OCI-LY1 (cell line): ENCODE data around the gene PTPRG.

Source experiments
- EZH2 ChIP-seq: fragments of 200-600 bp; sonication (generic), shearing (Covaris generic); IDR thresholded peaks from 2 replicates; pipeline ENCODE4 v1.8.0; 2017; ENCODE audit warnings: borderline replicate concordance, mixed run types, mild to moderate bottlenecking, antibody characterized with exemption, low read length, moderate library complexity, mixed read lengths
- TF ChIP-seq, protein P1 (sequence below): fragments of 200-600 bp; sonication (generic), shearing (Covaris generic); IDR thresholded peaks from 2 replicates; pipeline ENCODE4 v1.5.1; 2017; ENCODE audit warnings: mild to moderate bottlenecking, antibody characterized with exemption, low read length, moderate library complexity, mixed read lengths

DNA sequence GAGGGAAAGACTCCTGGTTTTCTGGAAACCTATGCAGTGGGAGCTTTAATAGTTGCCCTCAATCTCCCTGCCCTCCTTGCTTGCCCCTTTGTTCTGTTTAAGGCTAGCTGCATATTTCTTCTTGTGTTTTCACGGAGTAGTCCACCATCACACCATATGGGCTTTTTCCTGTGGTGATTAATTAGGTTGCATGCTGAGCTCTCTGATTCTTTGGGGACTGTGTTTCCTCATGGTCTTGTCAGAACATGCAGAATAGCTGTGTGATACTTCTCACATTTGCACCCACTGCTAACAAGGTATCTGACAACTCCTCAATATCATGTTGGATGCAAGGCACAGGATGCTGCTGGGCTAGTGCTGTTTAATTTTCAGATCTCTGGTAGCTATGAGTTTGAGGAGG, 139.6 kb downstream of the PTPRG start:
- TF ChIP-seq, protein P1, sequence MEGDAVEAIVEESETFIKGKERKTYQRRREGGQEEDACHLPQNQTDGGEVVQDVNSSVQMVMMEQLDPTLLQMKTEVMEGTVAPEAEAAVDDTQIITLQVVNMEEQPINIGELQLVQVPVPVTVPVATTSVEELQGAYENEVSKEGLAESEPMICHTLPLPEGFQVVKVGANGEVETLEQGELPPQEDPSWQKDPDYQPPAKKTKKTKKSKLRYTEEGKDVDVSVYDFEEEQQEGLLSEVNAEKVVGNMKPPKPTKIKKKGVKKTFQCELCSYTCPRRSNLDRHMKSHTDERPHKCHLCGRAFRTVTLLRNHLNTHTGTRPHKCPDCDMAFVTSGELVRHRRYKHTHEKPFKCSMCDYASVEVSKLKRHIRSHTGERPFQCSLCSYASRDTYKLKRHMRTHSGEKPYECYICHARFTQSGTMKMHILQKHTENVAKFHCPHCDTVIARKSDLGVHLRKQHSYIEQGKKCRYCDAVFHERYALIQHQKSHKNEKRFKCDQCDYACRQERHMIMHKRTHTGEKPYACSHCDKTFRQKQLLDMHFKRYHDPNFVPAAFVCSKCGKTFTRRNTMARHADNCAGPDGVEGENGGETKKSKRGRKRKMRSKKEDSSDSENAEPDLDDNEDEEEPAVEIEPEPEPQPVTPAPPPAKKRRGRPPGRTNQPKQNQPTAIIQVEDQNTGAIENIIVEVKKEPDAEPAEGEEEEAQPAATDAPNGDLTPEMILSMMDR: no peak
- no peak for TF ChIP-seq EZH2
